Fibroblast of villous mesenchyme (primary cell): ENCODE data around the gene ATXN10. TPM values are rescaled to one million over a fixed set of nuclear protein-coding genes. Genes with fewer than 3 reads are reported as not detected.

Experiments
- DNase-seq: peaks from one replicate; pipeline ENCODE4 v3.0.0-alpha.2; 2010; ENCODE audit warnings: low read depth
- H3K4me3 ChIP-seq: 2 replicates; pipeline ENCODE4 v1.5.1; 2011; ENCODE audit warnings: low read depth, mild to moderate bottlenecking, low read length
- total RNA-seq: library from RNA; depleted of rRNA; stranded (reverse); fragments of >200 nt; gene quantifications from 2 replicates; pipeline ENCODE4 v1.2.3, GENCODE V29; 2012
- TF ChIP-seq, protein P1 (sequence below): IDR thresholded peaks from 2 replicates; pipeline ENCODE4 v1.5.1; 2012; ENCODE audit warnings: low read depth, mild to moderate bottlenecking, low read length; ENCODE audit not compliant: insufficient read depth

ATXN10 gene
- total RNA-seq, 1 donor = 190 TPM

DNA sequence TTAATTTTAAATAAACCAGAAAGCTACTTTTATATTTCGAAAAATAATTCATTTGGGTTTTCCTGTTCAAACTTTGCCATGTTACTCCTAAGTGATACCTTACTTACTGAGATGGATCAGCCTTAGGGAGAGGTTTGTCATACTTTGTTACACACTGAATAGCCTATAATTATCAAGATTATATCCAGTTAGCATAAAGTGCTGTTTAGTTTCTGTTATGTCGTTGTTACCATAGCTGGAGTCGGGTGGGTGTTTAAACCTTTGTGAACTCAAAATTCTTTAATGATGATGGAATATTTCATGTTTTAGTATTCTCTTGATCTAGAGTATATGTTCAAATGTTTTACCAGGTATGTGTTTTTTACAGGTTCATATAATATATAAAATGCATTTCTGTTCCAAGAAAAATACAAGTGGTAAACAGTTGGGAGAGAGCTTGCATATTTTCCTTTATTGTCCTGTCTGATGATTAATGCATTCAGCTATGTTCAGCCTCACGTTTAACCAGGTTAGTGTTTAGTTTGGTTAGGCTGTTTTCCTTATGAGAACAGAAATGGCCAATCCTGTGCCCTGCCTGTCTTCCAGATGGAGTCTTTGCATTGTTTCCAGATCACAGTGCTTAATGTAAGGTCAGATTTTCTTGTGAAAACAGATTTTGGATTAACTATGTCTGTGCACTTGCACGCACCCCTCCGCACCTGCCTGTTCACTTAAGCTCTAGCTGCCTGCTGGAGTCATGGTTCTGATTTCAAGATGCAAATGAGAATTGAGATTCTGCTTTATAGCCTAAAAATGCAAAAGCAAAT lies 105.6 kb downstream of the ATXN10 start:
- H3K4me3 ChIP-seq = no peak overlapping the region
- TF ChIP-seq, protein P1, sequence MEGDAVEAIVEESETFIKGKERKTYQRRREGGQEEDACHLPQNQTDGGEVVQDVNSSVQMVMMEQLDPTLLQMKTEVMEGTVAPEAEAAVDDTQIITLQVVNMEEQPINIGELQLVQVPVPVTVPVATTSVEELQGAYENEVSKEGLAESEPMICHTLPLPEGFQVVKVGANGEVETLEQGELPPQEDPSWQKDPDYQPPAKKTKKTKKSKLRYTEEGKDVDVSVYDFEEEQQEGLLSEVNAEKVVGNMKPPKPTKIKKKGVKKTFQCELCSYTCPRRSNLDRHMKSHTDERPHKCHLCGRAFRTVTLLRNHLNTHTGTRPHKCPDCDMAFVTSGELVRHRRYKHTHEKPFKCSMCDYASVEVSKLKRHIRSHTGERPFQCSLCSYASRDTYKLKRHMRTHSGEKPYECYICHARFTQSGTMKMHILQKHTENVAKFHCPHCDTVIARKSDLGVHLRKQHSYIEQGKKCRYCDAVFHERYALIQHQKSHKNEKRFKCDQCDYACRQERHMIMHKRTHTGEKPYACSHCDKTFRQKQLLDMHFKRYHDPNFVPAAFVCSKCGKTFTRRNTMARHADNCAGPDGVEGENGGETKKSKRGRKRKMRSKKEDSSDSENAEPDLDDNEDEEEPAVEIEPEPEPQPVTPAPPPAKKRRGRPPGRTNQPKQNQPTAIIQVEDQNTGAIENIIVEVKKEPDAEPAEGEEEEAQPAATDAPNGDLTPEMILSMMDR = no peak
- DNase-seq = no peak

DNA sequence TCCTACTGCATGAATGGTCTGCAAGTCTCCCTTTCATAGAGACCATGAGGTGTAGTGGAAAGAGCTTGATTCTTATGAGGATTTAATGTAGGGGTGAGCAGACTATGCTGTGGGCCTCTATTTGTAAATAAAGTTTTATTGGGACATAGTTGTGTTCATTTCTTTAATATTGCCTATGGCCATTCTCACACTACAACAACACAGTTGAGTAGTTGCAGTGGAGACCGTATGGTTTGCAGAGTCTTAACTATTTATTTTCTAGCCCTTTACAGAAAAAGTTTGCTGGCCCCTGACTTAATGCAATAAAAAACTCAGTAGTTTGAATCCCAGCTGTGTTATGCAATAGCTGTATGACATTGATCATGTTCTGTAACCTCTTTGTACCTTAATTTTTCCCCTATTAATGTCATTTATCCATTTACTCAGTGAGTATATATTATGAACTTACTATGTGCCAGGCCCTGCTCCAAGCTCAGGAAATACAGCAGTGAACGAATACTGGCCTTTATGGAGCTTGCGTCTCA lies 106.3 kb downstream of the ATXN10 start:
- no peak for DNase-seq

DNA sequence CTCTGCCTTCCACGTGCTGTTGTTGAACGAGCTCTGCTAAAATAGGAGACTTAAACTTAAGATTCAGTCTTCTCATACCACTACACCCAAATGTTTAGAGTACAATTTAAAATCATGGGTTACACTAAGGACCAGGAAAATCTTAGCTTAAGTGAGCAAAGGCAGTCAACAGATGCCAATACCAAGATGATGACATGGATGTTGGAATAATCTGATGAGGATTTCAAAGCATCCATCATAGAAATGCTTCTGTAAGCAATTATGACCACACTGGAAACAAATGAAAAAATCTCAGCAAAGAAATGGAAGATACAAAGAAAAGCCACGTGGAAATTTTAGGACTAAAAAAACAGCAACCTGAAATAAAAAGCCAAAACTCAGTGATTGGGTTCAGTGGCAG lies 109.8 kb downstream of the ATXN10 start:
- TF ChIP-seq, protein P1 = no peak
- DNase-seq = no peak
- no peak overlapping the region for H3K4me3 ChIP-seq

More for the DNA sequence above, 106.3 kb downstream of the ATXN10 start:
- TF ChIP-seq, protein P1 = no peak
- no peak overlapping the region for H3K4me3 ChIP-seq

DNA sequence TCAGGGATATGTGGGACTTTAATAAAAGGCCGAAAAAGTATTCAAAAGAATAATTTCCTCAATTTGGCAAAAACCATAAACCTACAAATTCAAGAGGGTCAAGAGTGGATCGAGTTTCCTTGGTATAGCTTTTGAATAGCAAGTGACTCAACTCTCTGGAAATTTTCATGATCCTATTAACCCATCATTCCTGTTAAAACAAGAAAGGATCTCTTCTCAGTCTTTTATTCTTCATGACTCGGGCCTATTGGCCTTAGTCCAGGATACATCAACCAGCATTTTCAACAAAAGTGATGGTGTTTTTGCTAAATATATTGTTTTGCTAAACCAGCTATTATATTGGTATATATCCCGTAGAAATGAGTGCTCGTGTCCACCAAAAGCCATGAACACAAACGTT lies 110.3 kb downstream of the ATXN10 start:
- TF ChIP-seq, protein P1 = no peak
- H3K4me3 ChIP-seq = no peak overlapping the region
- DNase-seq = no peak

DNA sequence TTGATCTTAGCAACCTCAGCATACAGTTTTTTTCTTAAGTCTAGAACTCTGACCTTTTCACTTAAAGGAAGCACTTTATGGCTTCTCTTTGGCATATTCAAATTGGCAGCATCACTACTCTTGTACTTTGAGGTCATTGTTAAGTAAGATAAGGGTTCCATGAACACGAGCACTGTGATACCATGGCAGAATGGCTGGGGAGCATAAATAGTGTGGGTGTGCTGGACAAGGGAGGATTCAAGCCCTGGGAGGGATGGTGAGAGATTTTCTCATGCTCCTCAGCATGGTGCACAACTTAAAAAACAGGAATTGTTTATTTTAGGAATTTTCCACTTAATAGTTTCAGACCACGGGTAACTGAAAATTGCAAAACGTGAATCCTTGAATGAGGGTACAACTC lies 111.4 kb downstream of the ATXN10 start:
- H3K4me3 ChIP-seq = no peak overlapping the region
- TF ChIP-seq, protein P1 = no peak
- no peak for DNase-seq

DNA sequence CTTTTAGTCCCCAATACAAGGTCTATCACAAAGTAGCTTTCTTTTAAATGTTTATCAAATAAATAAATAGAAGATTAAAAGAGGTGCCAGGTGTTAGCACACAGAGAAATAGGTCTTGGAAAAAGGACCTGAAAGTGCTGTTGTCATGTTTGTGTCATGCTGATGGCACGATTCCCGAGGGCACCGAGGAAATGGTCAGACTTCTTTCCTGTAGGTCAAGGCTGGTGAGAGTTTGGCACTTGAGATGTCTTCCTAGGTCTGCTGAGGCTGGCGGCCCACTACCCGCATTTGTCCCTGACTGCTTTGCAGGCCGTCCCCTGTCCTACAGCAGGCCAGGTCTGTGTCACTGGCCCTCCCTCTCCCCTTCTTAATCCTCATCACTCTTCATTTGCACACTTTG lies 112.1 kb downstream of the ATXN10 start:
- no peak overlapping the region for H3K4me3 ChIP-seq
- DNase-seq = no peak
- TF ChIP-seq, protein P1 = no peak
